ENCODE data around the gene ARHGAP8. TPM values are rescaled to one million over a fixed set of nuclear protein-coding genes. Genes with fewer than 3 reads are reported as not detected.

ARHGAP8 gene
- total and polyA plus RNA-seq, 2 experiments from 2014 or later = 62.8 to 64.9 TPM

- no peaks in the 10 kb centered on the region for H3K4me1 Mint-ChIP-seq
- Histone ChIP-seq H3K9me2 (ENCODE audit: insufficient read depth) (no peaks in the 10 kb centered on the region), H2AFZ (no peak overlapping the region), H3K36me3 (ENCODE audit: insufficient read depth) (peaks cover 32% of the 10 kb centered on the region), H3K4me3 (no peak overlapping the region), H3K27me3 (ENCODE audit: insufficient read depth) (no peaks in the 10 kb centered on the region), H3K4me1 (ENCODE audit: insufficient read depth) (no peaks in the 10 kb centered on the region), H4K20me1 (replicated peaks; ENCODE audit: insufficient read depth) (no peaks in the 10 kb centered on the region; the same call in 1 of the 2 replicates), H3K79me2 (replicated peaks; ENCODE audit: insufficient read depth) (no peaks in the 10 kb centered on the region), H3K4me2 (no peak overlapping the region), H3K27ac (ENCODE audit: low read depth) (no peak overlapping the region), H3F3A (replicated peaks; ENCODE audit: low read depth) (no peaks in the 10 kb centered on the region)
- no peak for TF ChIP-seq ZNF114 (CRISPR knock-in tag; IDR thresholded peaks at IDR 0.05)
- no peak for TF ChIP-seq REST (IDR thresholded peaks at IDR 0.05; ENCODE audit: unreplicated experiment)
- no peak for TF ChIP-seq STAT1 (IDR thresholded peaks at IDR 0.05; ENCODE audit: unreplicated experiment)
- TF ChIP-seq EZH2 (IDR thresholded peaks at IDR 0.05; ENCODE audit: low read depth, unreplicated experiment) = no peak
- peaks cover 74% of the 10 kb centered on the region for H3K36me3 Mint-ChIP-seq (ENCODE audit: low read depth)
- ATAC-seq (no peak), DNase-seq (ENCODE audit: low spot score) (no peak)
- no peak overlapping the region for H3K4me3 Mint-ChIP-seq
- no peaks in the 10 kb centered on the region for H3K27me3 Mint-ChIP-seq (ENCODE audit: insufficient read depth, low read depth, poor library complexity)
- H3K9me3 Mint-ChIP-seq = peaks cover 29% of the 10 kb centered on the region
- no peak overlapping the region for H3K27ac Mint-ChIP-seq
These were observed 154.7 kb downstream of the ARHGAP8 start for GRCh38 chr22:44906999-44907644.

DNA sequence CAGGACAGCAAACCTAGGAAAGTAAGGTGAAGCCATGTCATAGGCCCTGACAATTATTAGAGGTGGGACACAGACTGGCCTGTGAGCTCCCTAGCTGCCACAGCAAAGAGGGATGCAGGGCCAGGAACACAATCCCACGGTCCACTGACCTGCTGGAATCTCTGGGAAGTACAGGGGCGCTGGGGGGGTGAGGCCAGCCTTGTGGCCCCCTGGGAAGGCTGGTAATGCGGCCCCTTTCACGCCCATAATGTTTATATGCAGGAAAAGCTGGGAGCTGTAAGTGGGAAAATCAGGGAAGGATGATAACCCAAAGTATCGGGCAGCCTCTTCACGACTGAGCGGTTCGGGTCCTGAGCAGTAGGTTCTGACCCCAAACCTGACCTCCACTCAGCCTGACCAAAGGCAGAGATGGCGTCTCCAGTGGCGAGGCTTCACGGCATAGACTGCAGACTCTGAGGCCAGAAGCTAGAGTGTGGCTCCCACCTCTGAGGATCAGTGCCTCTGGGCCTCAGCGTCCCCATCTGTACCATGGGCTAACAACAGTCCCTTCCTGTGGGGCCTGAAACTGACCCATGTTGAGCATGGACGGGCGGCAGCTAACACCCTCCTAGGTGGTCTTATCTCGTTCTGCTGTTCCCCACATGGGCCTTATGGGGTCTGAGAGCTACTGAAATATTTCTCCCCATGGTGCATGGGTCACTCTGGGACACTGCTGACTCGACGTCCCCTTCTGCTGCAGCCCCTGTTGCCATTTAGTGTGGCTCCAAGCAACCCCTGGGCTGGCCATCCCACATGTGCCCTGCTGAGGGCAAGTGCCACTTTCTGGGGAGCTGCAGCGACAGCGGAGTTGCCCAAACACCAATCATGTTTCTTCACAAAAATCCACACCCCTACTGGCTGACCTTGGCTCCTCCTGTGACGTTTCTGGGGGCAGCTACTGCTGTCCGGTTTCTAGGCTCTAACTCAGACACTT is 155.7 kb downstream of the ARHGAP8 start:
- peaks cover 31% of the 10 kb centered on the region for H3K9me3 Mint-ChIP-seq
- H3K36me3 ChIP-seq (ENCODE audit: insufficient read depth) = peaks cover 35% of the 10 kb centered on the region
- no peak for TF ChIP-seq JUNB (IDR thresholded peaks at IDR 0.05; ENCODE audit: unreplicated experiment)
- no peak for TF ChIP-seq ZNF331 (CRISPR knock-in tag; IDR thresholded peaks at IDR 0.05; ENCODE audit: low read depth)
- TF ChIP-seq, protein P1, sequence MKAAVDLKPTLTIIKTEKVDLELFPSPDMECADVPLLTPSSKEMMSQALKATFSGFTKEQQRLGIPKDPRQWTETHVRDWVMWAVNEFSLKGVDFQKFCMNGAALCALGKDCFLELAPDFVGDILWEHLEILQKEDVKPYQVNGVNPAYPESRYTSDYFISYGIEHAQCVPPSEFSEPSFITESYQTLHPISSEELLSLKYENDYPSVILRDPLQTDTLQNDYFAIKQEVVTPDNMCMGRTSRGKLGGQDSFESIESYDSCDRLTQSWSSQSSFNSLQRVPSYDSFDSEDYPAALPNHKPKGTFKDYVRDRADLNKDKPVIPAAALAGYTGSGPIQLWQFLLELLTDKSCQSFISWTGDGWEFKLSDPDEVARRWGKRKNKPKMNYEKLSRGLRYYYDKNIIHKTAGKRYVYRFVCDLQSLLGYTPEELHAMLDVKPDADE (IDR thresholded peaks at IDR 0.05) = no peak
- TF ChIP-seq, protein P2, sequence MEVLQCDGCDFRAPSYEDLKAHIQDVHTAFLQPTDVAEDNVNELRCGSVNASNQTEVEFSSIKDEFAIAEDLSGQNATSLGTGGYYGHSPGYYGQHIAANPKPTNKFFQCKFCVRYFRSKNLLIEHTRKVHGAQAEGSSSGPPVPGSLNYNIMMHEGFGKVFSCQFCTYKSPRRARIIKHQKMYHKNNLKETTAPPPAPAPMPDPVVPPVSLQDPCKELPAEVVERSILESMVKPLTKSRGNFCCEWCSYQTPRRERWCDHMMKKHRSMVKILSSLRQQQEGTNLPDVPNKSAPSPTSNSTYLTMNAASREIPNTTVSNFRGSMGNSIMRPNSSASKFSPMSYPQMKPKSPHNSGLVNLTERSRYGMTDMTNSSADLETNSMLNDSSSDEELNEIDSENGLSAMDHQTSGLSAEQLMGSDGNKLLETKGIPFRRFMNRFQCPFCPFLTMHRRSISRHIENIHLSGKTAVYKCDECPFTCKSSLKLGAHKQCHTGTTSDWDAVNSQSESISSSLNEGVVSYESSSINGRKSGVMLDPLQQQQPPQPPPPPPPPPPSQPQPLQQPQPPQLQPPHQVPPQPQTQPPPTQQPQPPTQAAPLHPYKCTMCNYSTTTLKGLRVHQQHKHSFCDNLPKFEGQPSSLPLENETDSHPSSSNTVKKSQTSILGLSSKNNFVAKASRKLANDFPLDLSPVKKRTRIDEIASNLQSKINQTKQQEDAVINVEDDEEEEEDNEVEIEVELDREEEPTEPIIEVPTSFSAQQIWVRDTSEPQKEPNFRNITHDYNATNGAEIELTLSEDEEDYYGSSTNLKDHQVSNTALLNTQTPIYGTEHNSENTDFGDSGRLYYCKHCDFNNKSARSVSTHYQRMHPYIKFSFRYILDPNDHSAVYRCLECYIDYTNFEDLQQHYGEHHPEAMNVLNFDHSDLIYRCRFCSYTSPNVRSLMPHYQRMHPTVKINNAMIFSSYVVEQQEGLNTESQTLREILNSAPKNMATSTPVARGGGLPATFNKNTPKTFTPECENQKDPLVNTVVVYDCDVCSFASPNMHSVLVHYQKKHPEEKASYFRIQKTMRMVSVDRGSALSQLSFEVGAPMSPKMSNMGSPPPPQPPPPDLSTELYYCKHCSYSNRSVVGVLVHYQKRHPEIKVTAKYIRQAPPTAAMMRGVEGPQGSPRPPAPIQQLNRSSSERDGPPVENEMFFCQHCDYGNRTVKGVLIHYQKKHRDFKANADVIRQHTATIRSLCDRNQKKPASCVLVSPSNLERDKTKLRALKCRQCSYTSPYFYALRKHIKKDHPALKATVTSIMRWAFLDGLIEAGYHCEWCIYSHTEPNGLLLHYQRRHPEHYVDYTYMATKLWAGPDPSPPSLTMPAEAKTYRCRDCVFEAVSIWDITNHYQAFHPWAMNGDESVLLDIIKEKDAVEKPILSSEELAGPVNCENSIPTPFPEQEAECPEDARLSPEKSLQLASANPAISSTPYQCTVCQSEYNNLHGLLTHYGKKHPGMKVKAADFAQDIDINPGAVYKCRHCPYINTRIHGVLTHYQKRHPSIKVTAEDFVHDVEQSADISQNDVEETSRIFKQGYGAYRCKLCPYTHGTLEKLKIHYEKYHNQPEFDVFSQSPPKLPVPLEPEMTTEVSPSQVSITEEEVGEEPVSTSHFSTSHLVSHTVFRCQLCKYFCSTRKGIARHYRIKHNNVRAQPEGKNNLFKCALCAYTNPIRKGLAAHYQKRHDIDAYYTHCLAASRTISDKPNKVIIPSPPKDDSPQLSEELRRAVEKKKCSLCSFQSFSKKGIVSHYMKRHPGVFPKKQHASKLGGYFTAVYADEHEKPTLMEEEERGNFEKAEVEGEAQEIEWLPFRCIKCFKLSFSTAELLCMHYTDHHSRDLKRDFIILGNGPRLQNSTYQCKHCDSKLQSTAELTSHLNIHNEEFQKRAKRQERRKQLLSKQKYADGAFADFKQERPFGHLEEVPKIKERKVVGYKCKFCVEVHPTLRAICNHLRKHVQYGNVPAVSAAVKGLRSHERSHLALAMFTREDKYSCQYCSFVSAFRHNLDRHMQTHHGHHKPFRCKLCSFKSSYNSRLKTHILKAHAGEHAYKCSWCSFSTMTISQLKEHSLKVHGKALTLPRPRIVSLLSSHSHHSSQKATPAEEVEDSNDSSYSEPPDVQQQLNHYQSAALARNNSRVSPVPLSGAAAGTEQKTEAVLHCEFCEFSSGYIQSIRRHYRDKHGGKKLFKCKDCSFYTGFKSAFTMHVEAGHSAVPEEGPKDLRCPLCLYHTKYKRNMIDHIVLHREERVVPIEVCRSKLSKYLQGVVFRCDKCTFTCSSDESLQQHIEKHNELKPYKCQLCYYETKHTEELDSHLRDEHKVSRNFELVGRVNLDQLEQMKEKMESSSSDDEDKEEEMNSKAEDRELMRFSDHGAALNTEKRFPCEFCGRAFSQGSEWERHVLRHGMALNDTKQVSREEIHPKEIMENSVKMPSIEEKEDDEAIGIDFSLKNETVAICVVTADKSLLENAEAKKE (CRISPR knock-in tag; IDR thresholded peaks at IDR 0.05) = no peak
- TF ChIP-seq STAT1 (IDR thresholded peaks at IDR 0.05; ENCODE audit: unreplicated experiment) = no peak

More for the DNA sequence above, 155.7 kb downstream of the ARHGAP8 start:
- H3K27ac ChIP-seq (ENCODE audit: low read depth) = no peak overlapping the region
- H3K4me1 ChIP-seq (ENCODE audit: insufficient read depth) = no peaks in the 10 kb centered on the region
- H2AFZ ChIP-seq = no peak overlapping the region
- H3K4me2 ChIP-seq = no peak overlapping the region
- no peaks in the 10 kb centered on the region for H3K79me2 ChIP-seq (replicated peaks; ENCODE audit: insufficient read depth)
- no peak overlapping the region for H3K27ac Mint-ChIP-seq
- no peaks in the 10 kb centered on the region for H3K27me3 ChIP-seq (ENCODE audit: insufficient read depth)
- ATAC-seq (no peak), DNase-seq (ENCODE audit: low spot score) (no peak)
- no peak overlapping the region for H3K4me3 Mint-ChIP-seq
- H3K9me2 ChIP-seq (ENCODE audit: insufficient read depth) = no peaks in the 10 kb centered on the region
- no peaks in the 10 kb centered on the region for H3F3A ChIP-seq (replicated peaks; ENCODE audit: low read depth)
- no peaks in the 10 kb centered on the region; the same call in 1 of the 2 replicates for H4K20me1 ChIP-seq (replicated peaks; ENCODE audit: insufficient read depth)
- H3K4me1 Mint-ChIP-seq = no peaks in the 10 kb centered on the region
- peaks cover 2% of the 10 kb centered on the region for H3K27me3 Mint-ChIP-seq (ENCODE audit: insufficient read depth, low read depth, poor library complexity)
- H3K4me3 ChIP-seq = no peak overlapping the region
- H3K36me3 Mint-ChIP-seq (ENCODE audit: low read depth) = peaks cover 74% of the 10 kb centered on the region
